Measurements from ENCODE around the gene ZNF496.
"Not testable (repeated sequence)": the region's sequence is repeated elsewhere in the genome, so short reads cannot be mapped to it uniquely, and the experiment has no call there.

DNA sequence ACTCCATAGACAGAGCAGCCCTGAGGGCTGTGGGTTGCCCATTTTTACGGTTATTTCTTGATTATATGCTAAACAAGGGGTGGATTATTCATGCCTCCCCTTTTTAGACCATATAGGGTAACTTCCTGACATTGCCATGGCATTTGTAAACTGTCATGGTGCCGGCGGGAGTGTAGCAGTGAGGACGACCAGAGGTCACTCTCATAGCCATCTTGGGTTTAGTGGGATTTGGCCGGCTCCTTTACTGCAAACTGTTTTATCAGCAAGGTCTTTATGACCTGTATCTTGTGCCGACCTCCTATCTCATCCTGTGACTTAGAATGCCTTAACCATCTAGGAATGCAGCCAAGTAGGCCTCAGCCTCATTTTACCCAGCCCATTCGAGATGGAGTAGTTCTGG lies 46.0 kb upstream of the ZNF496 start:
- TF ChIP-seq, protein P1, sequence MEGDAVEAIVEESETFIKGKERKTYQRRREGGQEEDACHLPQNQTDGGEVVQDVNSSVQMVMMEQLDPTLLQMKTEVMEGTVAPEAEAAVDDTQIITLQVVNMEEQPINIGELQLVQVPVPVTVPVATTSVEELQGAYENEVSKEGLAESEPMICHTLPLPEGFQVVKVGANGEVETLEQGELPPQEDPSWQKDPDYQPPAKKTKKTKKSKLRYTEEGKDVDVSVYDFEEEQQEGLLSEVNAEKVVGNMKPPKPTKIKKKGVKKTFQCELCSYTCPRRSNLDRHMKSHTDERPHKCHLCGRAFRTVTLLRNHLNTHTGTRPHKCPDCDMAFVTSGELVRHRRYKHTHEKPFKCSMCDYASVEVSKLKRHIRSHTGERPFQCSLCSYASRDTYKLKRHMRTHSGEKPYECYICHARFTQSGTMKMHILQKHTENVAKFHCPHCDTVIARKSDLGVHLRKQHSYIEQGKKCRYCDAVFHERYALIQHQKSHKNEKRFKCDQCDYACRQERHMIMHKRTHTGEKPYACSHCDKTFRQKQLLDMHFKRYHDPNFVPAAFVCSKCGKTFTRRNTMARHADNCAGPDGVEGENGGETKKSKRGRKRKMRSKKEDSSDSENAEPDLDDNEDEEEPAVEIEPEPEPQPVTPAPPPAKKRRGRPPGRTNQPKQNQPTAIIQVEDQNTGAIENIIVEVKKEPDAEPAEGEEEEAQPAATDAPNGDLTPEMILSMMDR (IDR thresholded peaks at IDR 0.05), result not testable (repeated sequence)
- not testable (repeated sequence) for TF ChIP-seq POLR2A (IDR thresholded peaks at IDR 0.05)
